Astrocyte (in vitro differentiated cells and primary cell): ENCODE results near the gene THRA.

Experiments used
- EZH2 ChIP-seq: IDR thresholded peaks from 2 replicates; pipeline ENCODE4 v1.6.1; 2012; ENCODE audit warnings: mild to moderate bottlenecking, low read length, inconsistent platforms; ENCODE audit not compliant: insufficient read depth
- TF ChIP-seq, protein P1 (sequence below): IDR thresholded peaks from 2 replicates; pipeline ENCODE4 v1.5.1; 2011; ENCODE audit warnings: low read depth, mild to moderate bottlenecking, inconsistent platforms, low read length, moderate library complexity; ENCODE audit not compliant: insufficient read depth

DNA sequence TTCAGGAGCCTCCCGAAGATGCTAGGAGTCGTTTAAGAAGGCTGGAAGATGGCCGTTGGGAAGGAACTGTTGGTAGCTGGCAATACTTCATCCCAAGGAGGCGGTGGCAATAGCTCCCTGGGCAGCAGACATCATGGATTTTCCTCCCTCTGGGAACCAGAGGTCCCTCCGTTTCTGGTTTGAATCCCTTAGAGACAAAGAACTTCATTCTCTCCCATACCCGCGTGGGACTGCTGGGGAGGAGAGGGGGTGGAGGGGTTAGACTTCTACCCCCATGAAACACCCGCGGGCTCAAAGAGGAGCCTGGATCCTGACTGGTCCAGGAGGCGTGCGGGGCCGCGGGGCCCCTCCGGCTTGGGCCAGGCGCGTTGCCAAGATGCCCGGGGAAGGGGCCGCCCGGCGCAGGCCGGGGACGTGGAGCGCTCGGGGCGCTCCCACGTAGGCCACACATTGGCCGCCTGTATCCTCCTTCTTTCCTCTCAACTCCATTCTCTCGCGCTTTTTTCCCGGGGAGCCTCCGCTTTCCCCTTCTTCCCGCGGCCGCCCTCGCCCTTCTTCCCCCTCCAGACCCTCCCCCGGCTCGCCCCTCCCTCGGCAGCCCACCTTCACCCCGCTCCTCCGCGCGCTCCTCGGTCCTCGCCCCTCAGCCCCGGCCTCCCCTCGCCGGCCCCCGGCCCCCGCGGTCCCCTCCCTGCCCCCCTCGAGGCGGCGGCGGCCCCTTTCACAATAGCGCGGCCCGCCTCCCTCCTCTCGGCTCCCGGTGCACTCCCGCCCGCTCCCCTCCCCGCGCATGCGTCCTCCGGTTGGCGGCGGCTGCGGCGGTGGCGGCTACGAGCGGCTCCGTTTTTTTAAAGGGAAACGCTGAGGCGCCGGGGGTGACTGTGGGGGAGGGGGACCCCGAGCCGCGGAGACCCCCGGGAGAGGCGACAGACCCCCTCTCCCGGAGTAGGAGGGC is 58.7 kb downstream of the THRA start, which contains the start of gene MSL1:
- TF ChIP-seq, protein P1, sequence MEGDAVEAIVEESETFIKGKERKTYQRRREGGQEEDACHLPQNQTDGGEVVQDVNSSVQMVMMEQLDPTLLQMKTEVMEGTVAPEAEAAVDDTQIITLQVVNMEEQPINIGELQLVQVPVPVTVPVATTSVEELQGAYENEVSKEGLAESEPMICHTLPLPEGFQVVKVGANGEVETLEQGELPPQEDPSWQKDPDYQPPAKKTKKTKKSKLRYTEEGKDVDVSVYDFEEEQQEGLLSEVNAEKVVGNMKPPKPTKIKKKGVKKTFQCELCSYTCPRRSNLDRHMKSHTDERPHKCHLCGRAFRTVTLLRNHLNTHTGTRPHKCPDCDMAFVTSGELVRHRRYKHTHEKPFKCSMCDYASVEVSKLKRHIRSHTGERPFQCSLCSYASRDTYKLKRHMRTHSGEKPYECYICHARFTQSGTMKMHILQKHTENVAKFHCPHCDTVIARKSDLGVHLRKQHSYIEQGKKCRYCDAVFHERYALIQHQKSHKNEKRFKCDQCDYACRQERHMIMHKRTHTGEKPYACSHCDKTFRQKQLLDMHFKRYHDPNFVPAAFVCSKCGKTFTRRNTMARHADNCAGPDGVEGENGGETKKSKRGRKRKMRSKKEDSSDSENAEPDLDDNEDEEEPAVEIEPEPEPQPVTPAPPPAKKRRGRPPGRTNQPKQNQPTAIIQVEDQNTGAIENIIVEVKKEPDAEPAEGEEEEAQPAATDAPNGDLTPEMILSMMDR = no peak
- TF ChIP-seq EZH2 = no peak
